GM12864 (cell line): ENCODE measurements around the gene GRID1.

Experiments used
- DNase-seq: peaks from one replicate; pipeline ENCODE4 v3.0.0-alpha.2; 2011; ENCODE audit warnings: low read depth
- H3K4me3 ChIP-seq: 2 replicates; pipeline ENCODE4 v1.5.1; 2011; ENCODE audit warnings: mild to moderate bottlenecking, low read depth, low read length, control low read depth
- CTCF ChIP-seq: IDR thresholded peaks from 2 replicates; pipeline ENCODE4 v1.5.1; 2011; ENCODE audit warnings: low read depth, mild to moderate bottlenecking, moderate library complexity, low read length, control low read depth, inconsistent platforms; ENCODE audit errors: missing control alignments

Gene GRID1

GRCh38 chr10:85557706-85558105 lies 808.9 kb downstream of the GRID1 start:
- no peak for TF ChIP-seq CTCF
- no peak overlapping the region for H3K4me3 ChIP-seq
- DNase-seq, result no peak

GRCh38 chr10:85557077-85557476 lies 809.5 kb downstream of the GRID1 start:
- no peak for TF ChIP-seq CTCF
- no peak for DNase-seq
- no peak overlapping the region for H3K4me3 ChIP-seq
